HepG2 (cell line): ENCODE results near the gene SIK3. TPM values are rescaled to one million over a fixed set of nuclear protein-coding genes. Genes with fewer than 3 reads are reported as not detected.
A peak's percentile ranks its signal among the peaks of the same experiment; 100 is the strongest.

Experiments used
- BCLAF1 ChIP-seq: fragments of 450-650 bp; IDR thresholded peaks from 2 replicates; pipeline ENCODE4 v1.6.1; 2017; ENCODE audit warnings: mild to moderate bottlenecking
- EP300 ChIP-seq, 3 experiments: sonication (generic) in 1 of 3; formaldehyde crosslinking in 1 of 3; IDR thresholded peaks; 2 replicates each; pipeline versions ENCODE4 v1.5.1 to v1.6.1; 2011 to 2020; ENCODE audit warnings: low read depth in 2 of 3, low read length in 2 of 3, borderline replicate concordance in 1 of 3, improper control_type of control experiment in 1 of 3, mild to moderate bottlenecking in 1 of 3, missing genetic modification reagents in 1 of 3, moderate library complexity in 1 of 3
- FOXJ3 ChIP-seq: sonication (generic); formaldehyde crosslinking; IDR thresholded peaks from 2 replicates; pipeline ENCODE4 v1.4.0; 2020; ENCODE audit warnings: missing genetic modification reagents, mild to moderate bottlenecking, borderline replicate concordance
- GTF2F1 ChIP-seq: fragments of 150-350 bp; IDR thresholded peaks from 2 replicates; pipeline ENCODE4 v1.6.1; 2014; ENCODE audit warnings: low read length
- ISX ChIP-seq: sonication (generic); formaldehyde crosslinking; conservative IDR thresholded peaks from 2 replicates; pipeline ENCODE4 v1.5.0; 2020; ENCODE audit warnings: missing genetic modification reagents
- MXD4 ChIP-seq: IDR thresholded peaks from 2 replicates; pipeline ENCODE4 v1.6.1; 2016; ENCODE audit warnings: mild to moderate bottlenecking, missing biosample characterization, missing genetic modification reagents
- NFE2L2 ChIP-seq: fragments of 150-350 bp; IDR thresholded peaks from 2 replicates; pipeline ENCODE4 v1.6.1; 2014; ENCODE audit warnings: low read length
- PPARG ChIP-seq: conservative IDR thresholded peaks from 2 replicates; pipeline ENCODE4 v1.6.1; 2016; ENCODE audit warnings: missing biosample characterization, missing genetic modification reagents
- RXRA ChIP-seq: sonication (generic); formaldehyde crosslinking; IDR thresholded peaks from 2 replicates; pipeline ENCODE4 v1.5.1; 2020; ENCODE audit warnings: missing genetic modification reagents
- ZNF138 ChIP-seq: sonication (generic); formaldehyde crosslinking; IDR thresholded peaks from 2 replicates; pipeline ENCODE4 v1.5.0; 2020; ENCODE audit warnings: mild to moderate bottlenecking, low read depth, missing genetic modification reagents
- ZNF329 ChIP-seq: sonication (generic); formaldehyde crosslinking; IDR thresholded peaks from 2 replicates; pipeline ENCODE4 v1.9.0; 2021; ENCODE audit warnings: low read depth, mild to moderate bottlenecking, missing genetic modification reagents
- ZNF407 ChIP-seq: sonication (generic); formaldehyde crosslinking; IDR thresholded peaks from one replicate; pipeline ENCODE4 v1.5.1; 2020; ENCODE audit warnings: mild to moderate bottlenecking, missing genetic modification reagents; ENCODE audit errors: not compliant biosample characterization
- ZNF644 ChIP-seq: IDR thresholded peaks from 2 replicates; pipeline ENCODE4 v1.6.1; 2016; ENCODE audit warnings: low read depth
- ZNF777 ChIP-seq: sonication (generic); formaldehyde crosslinking; IDR thresholded peaks from 2 replicates; pipeline ENCODE4 v1.4.0; 2020; ENCODE audit warnings: missing genetic modification reagents
- ZNF781 ChIP-seq: sonication (generic); formaldehyde crosslinking; IDR thresholded peaks from 2 replicates; pipeline ENCODE4 v1.5.1; 2020; ENCODE audit warnings: borderline replicate concordance, mild to moderate bottlenecking, missing genetic modification reagents; ENCODE audit errors: not compliant biosample characterization
- ZNF891 ChIP-seq: sonication (generic); formaldehyde crosslinking; IDR thresholded peaks from 2 replicates; pipeline ENCODE4 v1.5.0; 2020; ENCODE audit warnings: mild to moderate bottlenecking, missing genetic modification reagents
- polyA plus RNA-seq, 8 experiments: library from polyadenylated mRNA; depleted of rRNA in 3 of 8; stranded (reverse) in 7 of 8; unstranded in 1 of 8; fragments of >200 nt; fragmentation: Illumina TruSeq in 4 of 8; extraction: Trizol in 4 of 8; gene quantifications; 2 replicates each; pipeline versions ENCODE4 v1.2.1 to v1.2.3, GENCODE V29; 2011 to 2016; ENCODE audit warnings: low read depth in 4 of 8, missing spikeins in 1 of 8, mixed read lengths in 1 of 8; ENCODE audit not compliant: insufficient read depth in 1 of 8
- total RNA-seq, 5 experiments: library from RNA; depleted of rRNA; stranded (reverse); fragments of >200 nt; fragmentation: Illumina TruSeq; extraction: Trizol; gene quantifications; 2 replicates each; pipeline ENCODE4 v1.2.3, GENCODE V29; 2016; ENCODE audit warnings: low read depth in 1 of 5

Gene SIK3
- total and polyA plus RNA-seq, 2 of the 13 experiments (the other 11 are each of a cell fraction or from before 2014, with no cell fraction given) = 5.7 to 9.8 TPM

- TF ChIP-seq ZNF644 (CRISPR knock-in tag) = 0 out of 2 replicates have a peak, but pooled peaks have one; percentile 34
- no peak for TF ChIP-seq MXD4 (CRISPR knock-in tag)
- TF ChIP-seq ZNF781 (CRISPR knock-in tag) = no peak
- TF ChIP-seq ISX (CRISPR knock-in tag) = no peak
- TF ChIP-seq FOXJ3 = 0 out of 2 replicates have a peak, but pooled peaks have one; percentile 9
- TF ChIP-seq ZNF329 (CRISPR knock-in tag) = no peak; the same call in 1 of the 2 replicates
- TF ChIP-seq GTF2F1 = no peak
- peak; percentile 27; the same call in 1 of the 2 replicates for TF ChIP-seq ZNF777
- TF ChIP-seq PPARG = peak; percentile 93
- no peak for TF ChIP-seq ZNF407 (CRISPR knock-in tag)
- no peak for TF ChIP-seq BCLAF1
- no peak; the same call in 1 of the 2 replicates for TF ChIP-seq ZNF891 (CRISPR knock-in tag)
- TF ChIP-seq RXRA (CRISPR knock-in tag) = peak; percentile 89
- no peak for TF ChIP-seq ZNF138 (CRISPR knock-in tag)
- TF ChIP-seq EP300 (IDR thresholded peaks at IDR 0.05; ENCODE audit: low read depth in 2 of 2, low read length in 2 of 2) = peak; percentile 64 to 96; a peak in 3 of 4 replicates
- TF ChIP-seq EP300 (CRISPR knock-in tag; IDR thresholded peaks at IDR 0.05; ENCODE audit: borderline replicate concordance) = peak; percentile 85
- no peak for TF ChIP-seq NFE2L2
Observed at GRCh38 chr11:116828632-116829524, 269.4 kb downstream of the SIK3 start (continued).
